ENCODE measurements around the gene IL1RAPL1. TPM values are rescaled to one million over a fixed set of nuclear protein-coding genes. Genes with fewer than 3 reads are reported as not detected.

The IL1RAPL1 gene
- total RNA-seq, 1 donor from 2014 or later, result 0.66 TPM

GRCh38 chrX:28585767-28586166, 1.5 kb upstream of the IL1RAPL1 start:
- H3K9me3 Mint-ChIP-seq (ENCODE audit: unreplicated experiment), result no peaks in the 10 kb centered on the region
- DNase-seq, result no peak
- peak overlapping the region; percentile 78 for H3K4me3 Mint-ChIP-seq (ENCODE audit: unreplicated experiment)
- H3K36me3 Mint-ChIP-seq (ENCODE audit: unreplicated experiment), result no peaks in the 10 kb centered on the region
- H3K27ac Mint-ChIP-seq (ENCODE audit: unreplicated experiment), result no peak overlapping the region
- H3K27me3 Mint-ChIP-seq (ENCODE audit: unreplicated experiment), result no peaks in the 10 kb centered on the region
- no peak for TF ChIP-seq CTCF (IDR thresholded peaks at IDR 0.05; ENCODE audit: partially characterized antibody, unreplicated experiment)
- no peaks in the 10 kb centered on the region for H3K4me1 Mint-ChIP-seq (ENCODE audit: low read depth, unreplicated experiment)

- peak; percentile 21 for DNase-seq
- no peak overlapping the region for H3K27ac Mint-ChIP-seq (ENCODE audit: unreplicated experiment)
- no peaks in the 10 kb centered on the region for H3K27me3 Mint-ChIP-seq (ENCODE audit: unreplicated experiment)
- H3K4me3 Mint-ChIP-seq (ENCODE audit: unreplicated experiment), result peak overlapping the region; percentile 78
- H3K36me3 Mint-ChIP-seq (ENCODE audit: unreplicated experiment), result no peaks in the 10 kb centered on the region
- no peak for TF ChIP-seq CTCF (IDR thresholded peaks at IDR 0.05; ENCODE audit: partially characterized antibody, unreplicated experiment)
- no peaks in the 10 kb centered on the region for H3K9me3 Mint-ChIP-seq (ENCODE audit: unreplicated experiment)
- H3K4me1 Mint-ChIP-seq (ENCODE audit: low read depth, unreplicated experiment), result no peaks in the 10 kb centered on the region
These were observed 960 bp upstream of the IL1RAPL1 start for GRCh38 chrX:28586286-28586685.

- no peaks in the 10 kb centered on the region for H3K9me3 Mint-ChIP-seq (ENCODE audit: unreplicated experiment)
- no peaks in the 10 kb centered on the region for H3K36me3 Mint-ChIP-seq (ENCODE audit: unreplicated experiment)
- TF ChIP-seq CTCF (IDR thresholded peaks at IDR 0.05; ENCODE audit: partially characterized antibody, unreplicated experiment), result no peak
- no peaks in the 10 kb centered on the region for H3K4me1 Mint-ChIP-seq (ENCODE audit: low read depth, unreplicated experiment)
- H3K27ac Mint-ChIP-seq (ENCODE audit: unreplicated experiment), result no peak overlapping the region
- no peaks in the 10 kb centered on the region for H3K27me3 Mint-ChIP-seq (ENCODE audit: unreplicated experiment)
- no peak overlapping the region for H3K4me3 Mint-ChIP-seq (ENCODE audit: unreplicated experiment)
- DNase-seq, result no peak
These were observed 1.8 kb downstream of the IL1RAPL1 start for GRCh38 chrX:28589046-28589445.

- no peak for TF ChIP-seq CTCF (IDR thresholded peaks at IDR 0.05; ENCODE audit: partially characterized antibody, unreplicated experiment)
- no peaks in the 10 kb centered on the region for H3K9me3 Mint-ChIP-seq (ENCODE audit: unreplicated experiment)
- H3K27ac Mint-ChIP-seq (ENCODE audit: unreplicated experiment), result no peak overlapping the region
- DNase-seq, result no peak
- peak overlapping the region; percentile 15 for H3K4me3 Mint-ChIP-seq (ENCODE audit: unreplicated experiment)
- H3K36me3 Mint-ChIP-seq (ENCODE audit: unreplicated experiment), result no peaks in the 10 kb centered on the region
- H3K4me1 Mint-ChIP-seq (ENCODE audit: low read depth, unreplicated experiment), result peaks cover 3% of the 10 kb centered on the region
- no peaks in the 10 kb centered on the region for H3K27me3 Mint-ChIP-seq (ENCODE audit: unreplicated experiment)
These were observed 3.1 kb downstream of the IL1RAPL1 start for GRCh38 chrX:28590396-28590795.

GRCh38 chrX:28591542-28591941, 4.3 kb downstream of the IL1RAPL1 start:
- no peak for TF ChIP-seq CTCF (IDR thresholded peaks at IDR 0.05; ENCODE audit: partially characterized antibody, unreplicated experiment)
- H3K4me1 Mint-ChIP-seq (ENCODE audit: low read depth, unreplicated experiment), result peaks cover 4% of the 10 kb centered on the region
- DNase-seq, result no peak
- H3K9me3 Mint-ChIP-seq (ENCODE audit: unreplicated experiment), result no peaks in the 10 kb centered on the region
- no peak overlapping the region for H3K4me3 Mint-ChIP-seq (ENCODE audit: unreplicated experiment)
- no peak overlapping the region for H3K27ac Mint-ChIP-seq (ENCODE audit: unreplicated experiment)
- no peaks in the 10 kb centered on the region for H3K27me3 Mint-ChIP-seq (ENCODE audit: unreplicated experiment)
- H3K36me3 Mint-ChIP-seq (ENCODE audit: unreplicated experiment), result no peaks in the 10 kb centered on the region

Data from glutamatergic neuron (in vitro differentiated cells).